GM23248 (cell line): ENCODE results near the gene RNFT2. TPM values are rescaled to one million over a fixed set of nuclear protein-coding genes. Genes with fewer than 3 reads are reported as not detected.

Experiments used
- DNase-seq: peaks from one replicate; pipeline ENCODE4 v3.0.0-alpha.2; 2015
- H2AFZ ChIP-seq: fragments of 200-600 bp; sonication (generic); 2 replicates; pipeline ENCODE4 v1.6.1; 2016; ENCODE audit warnings: antibody characterized with exemption
- H3F3A ChIP-seq: fragments of 200-600 bp; sonication (generic); 2 replicates; pipeline ENCODE4 v1.6.1; 2016; ENCODE audit warnings: mild to moderate bottlenecking, antibody characterized with exemption, mixed run types; ENCODE audit not compliant: insufficient read depth
- H3K27ac ChIP-seq: fragments of 200-600 bp; sonication (generic); 2 replicates; pipeline ENCODE4 v1.5.1; 2016; ENCODE audit warnings: mild to moderate bottlenecking
- H3K27me3 ChIP-seq: fragments of 200-600 bp; sonication (generic); replicated peaks from 2 replicates; pipeline ENCODE4 v1.6.1; 2016; ENCODE audit warnings: mild to moderate bottlenecking; ENCODE audit not compliant: insufficient read depth
- H3K36me3 ChIP-seq: fragments of 200-600 bp; sonication (generic); 2 replicates; pipeline ENCODE4 v1.6.1; 2016; ENCODE audit warnings: low read depth, mild to moderate bottlenecking
- H3K4me1 ChIP-seq: fragments of 200-600 bp; sonication (generic); 2 replicates; pipeline ENCODE4 v1.6.1; 2016; ENCODE audit warnings: mild to moderate bottlenecking; ENCODE audit not compliant: insufficient read depth
- H3K4me2 ChIP-seq: fragments of 200-600 bp; sonication (generic); one replicate; pipeline ENCODE4 v1.6.1; 2016; ENCODE audit warnings: mild to moderate bottlenecking; ENCODE audit not compliant: unreplicated experiment
- H3K4me3 ChIP-seq: fragments of 200-600 bp; sonication (generic); 2 replicates; pipeline ENCODE4 v1.5.1; 2016; ENCODE audit warnings: mild to moderate bottlenecking
- H3K79me2 ChIP-seq: fragments of 200-600 bp; sonication (generic); 2 replicates; pipeline ENCODE4 v1.6.1; 2016; ENCODE audit warnings: mild to moderate bottlenecking; ENCODE audit not compliant: insufficient read depth
- H3K9ac ChIP-seq: fragments of 200-600 bp; sonication (generic); 2 replicates; pipeline ENCODE4 v1.6.1; 2016; ENCODE audit warnings: mild to moderate bottlenecking
- H3K9me2 ChIP-seq: fragments of 200-600 bp; sonication (generic); 2 replicates; pipeline ENCODE4 v1.6.1; 2016; ENCODE audit warnings: mixed run types, mild to moderate bottlenecking, moderate library complexity; ENCODE audit not compliant: insufficient read depth
- H3K9me3 ChIP-seq: fragments of 200-600 bp; sonication (generic); one replicate; pipeline ENCODE4 v1.6.1; 2017; ENCODE audit warnings: low read depth
- H4K20me1 ChIP-seq: fragments of 200-600 bp; sonication (generic); 2 replicates; pipeline ENCODE4 v1.6.0; 2016; ENCODE audit not compliant: insufficient read depth
- EZH2 ChIP-seq: fragments of 200-600 bp; sonication (generic); IDR thresholded peaks from 2 replicates; pipeline ENCODE4 v1.6.1; 2018; ENCODE audit warnings: antibody characterized with exemption, mild to moderate bottlenecking; ENCODE audit not compliant: insufficient read depth, poor library complexity, severe bottlenecking
- EZH2phosphoT487 ChIP-seq: fragments of 200-600 bp; sonication (generic); IDR thresholded peaks from 2 replicates; pipeline ENCODE4 v1.6.1; 2018; ENCODE audit warnings: antibody characterized with exemption, moderate library complexity, mild to moderate bottlenecking, low read depth; ENCODE audit not compliant: insufficient read depth
- WGBS, 2 experiments: methylation state at CpG; one replicate each; pipeline ENCODE4 v1.1.6; 2015 to 2017; ENCODE audit warnings: low lambda C conversion rate in 2 of 2, low coverage in 1 of 2; ENCODE audit errors: missing lambda C conversion rate in 2 of 2; 5-methylcytosine and 5-hydroxymethylcytosine counted together
- in situ Hi-C: fragments of 300-500 bp; cut with MboI; formaldehyde crosslinking; loops from 2 replicates; pipeline ENCODE4 v1.15.0; 2020
- polyA plus RNA-seq: library from polyadenylated mRNA; unstranded; fragments of >200 nt; fragmentation: Nextera tagmentation; extraction: Ambion mirVana; gene quantifications from 2 replicates; pipeline ENCODE4 v1.2.1, GENCODE V29; 2016
- total RNA-seq: library from RNA; depleted of rRNA; stranded (reverse); fragments of >200 nt; shearing (Covaris generic); gene quantifications from 2 replicates; pipeline ENCODE4 v1.2.3, GENCODE V29; 2014

The RNFT2 gene
- total and polyA plus RNA-seq, 2 experiments from 2014 or later, result 0.24 to 0.43 TPM

- TF ChIP-seq EZH2phosphoT487 (no peak), EZH2 (no peak)
- Histone ChIP-seq H3F3A (no peaks in the 10 kb centered on the region), H3K9ac (no peak overlapping the region), H3K4me1 (no peaks in the 10 kb centered on the region), H3K9me3 (no peaks in the 10 kb centered on the region), H3K4me3 (no peak overlapping the region), H2AFZ (no peak overlapping the region), H3K27me3 (no peaks in the 10 kb centered on the region), H4K20me1 (no peaks in the 10 kb centered on the region), H3K36me3 (no peaks in the 10 kb centered on the region), H3K27ac (no peak overlapping the region), H3K79me2 (no peaks in the 10 kb centered on the region), H3K9me2 (no peaks in the 10 kb centered on the region), H3K4me2 (no peak overlapping the region)
- peak; percentile 27 for DNase-seq
- in situ Hi-C loops, result no loop called here
- WGBS, 2 experiments, result 5 to 16% methylated on average over 4 of the region's 4 CpGs
Measured at GRCh38 chr12:116773276-116773731, 35.2 kb downstream of the RNFT2 start.

GRCh38 chr12:116774020-116774419 is 35.9 kb downstream of the RNFT2 start:
- H3K9ac ChIP-seq, result no peak overlapping the region
- in situ Hi-C loops, result no loop called here
- H4K20me1 ChIP-seq, result no peaks in the 10 kb centered on the region
- no peak overlapping the region for H2AFZ ChIP-seq
- no peaks in the 10 kb centered on the region for H3K36me3 ChIP-seq
- H3K27me3 ChIP-seq, result no peaks in the 10 kb centered on the region
- no peaks in the 10 kb centered on the region for H3F3A ChIP-seq
- no peaks in the 10 kb centered on the region for H3K9me3 ChIP-seq
- H3K27ac ChIP-seq, result no peak overlapping the region
- WGBS, 2 experiments, result 68 to 69% methylated on average over 4 of the region's 4 CpGs
- H3K79me2 ChIP-seq, result no peaks in the 10 kb centered on the region
- H3K4me2 ChIP-seq, result no peak overlapping the region
- TF ChIP-seq EZH2 (no peak), EZH2phosphoT487 (no peak)
- no peaks in the 10 kb centered on the region for H3K4me1 ChIP-seq
- H3K4me3 ChIP-seq, result no peak overlapping the region
- H3K9me2 ChIP-seq, result no peaks in the 10 kb centered on the region
- DNase-seq, result no peak

- Histone ChIP-seq H3K27ac (no peak overlapping the region), H2AFZ (no peak overlapping the region), H3F3A (no peaks in the 10 kb centered on the region), H3K9me3 (no peaks in the 10 kb centered on the region), H3K9me2 (no peaks in the 10 kb centered on the region), H3K9ac (no peak overlapping the region), H4K20me1 (no peaks in the 10 kb centered on the region), H3K4me1 (no peaks in the 10 kb centered on the region), H3K79me2 (no peaks in the 10 kb centered on the region), H3K4me3 (no peak overlapping the region), H3K27me3 (no peaks in the 10 kb centered on the region), H3K4me2 (no peak overlapping the region), H3K36me3 (no peaks in the 10 kb centered on the region)
- in situ Hi-C loops, result no loop called here
- TF ChIP-seq EZH2, result no peak
- no peak for TF ChIP-seq EZH2phosphoT487
- no peak for DNase-seq
- WGBS, 2 experiments, result 79% methylated on average over 1 of the region's 1 CpG
Measured at GRCh38 chr12:116777245-116777644, 39.1 kb downstream of the RNFT2 start.

- Histone ChIP-seq H2AFZ (no peak overlapping the region), H3K9me3 (no peaks in the 10 kb centered on the region), H3K4me3 (no peak overlapping the region), H3K27ac (no peak overlapping the region), H3K4me1 (no peaks in the 10 kb centered on the region), H4K20me1 (no peaks in the 10 kb centered on the region), H3K36me3 (no peaks in the 10 kb centered on the region), H3K79me2 (no peaks in the 10 kb centered on the region), H3K27me3 (no peaks in the 10 kb centered on the region), H3K9me2 (no peaks in the 10 kb centered on the region), H3K9ac (no peak overlapping the region), H3F3A (no peaks in the 10 kb centered on the region), H3K4me2 (no peak overlapping the region)
- in situ Hi-C loops, result no loop called here
- TF ChIP-seq EZH2phosphoT487 (no peak), EZH2 (no peak)
- WGBS, 2 experiments, result 63% methylated on average over 2 of the region's 2 CpGs
- no peak for DNase-seq
Measured at GRCh38 chr12:116779597-116779996, 41.5 kb downstream of the RNFT2 start.

GRCh38 chr12:116780942-116781341 is 42.8 kb downstream of the RNFT2 start:
- Histone ChIP-seq H3K4me2 (no peak overlapping the region), H3K9me2 (no peaks in the 10 kb centered on the region), H3K27me3 (no peaks in the 10 kb centered on the region), H3K9ac (no peak overlapping the region), H4K20me1 (no peaks in the 10 kb centered on the region), H3K9me3 (no peaks in the 10 kb centered on the region), H3K27ac (no peak overlapping the region), H3K4me3 (no peak overlapping the region), H2AFZ (no peak overlapping the region), H3K79me2 (no peaks in the 10 kb centered on the region), H3K36me3 (no peaks in the 10 kb centered on the region), H3K4me1 (no peaks in the 10 kb centered on the region), H3F3A (no peaks in the 10 kb centered on the region)
- WGBS, 2 experiments, result 52 to 58% methylated on average over 4 of the region's 4 CpGs
- in situ Hi-C loops, result no loop called here
- TF ChIP-seq EZH2phosphoT487 (no peak), EZH2 (no peak)
- no peak for DNase-seq
